WERI-Rb-1 (cell line): Measurements from ENCODE around the gene DCXR.

Experiments
- DNase-seq: peaks from one replicate; pipeline ENCODE4 v3.0.0-alpha.2; 2020
- H3K27ac ChIP-seq: fragments of 250-450 bp; sonication (Bioruptor Pico); 2 replicates; pipeline ENCODE4 v1.5.1; 2020; ENCODE audit warnings: mild to moderate bottlenecking, moderate library complexity
- H3K27me3 ChIP-seq: fragments of 250-450 bp; sonication (Bioruptor Pico); 2 replicates; pipeline ENCODE4 v1.5.1; 2021; ENCODE audit warnings: mild to moderate bottlenecking, low read depth, moderate library complexity; ENCODE audit not compliant: insufficient read depth, severe bottlenecking
- H3K36me3 ChIP-seq: fragments of 250-450 bp; sonication (Bioruptor Pico); 2 replicates; pipeline ENCODE4 v1.5.1; 2020; ENCODE audit warnings: mild to moderate bottlenecking, moderate library complexity
- H3K4me3 ChIP-seq: 2 replicates; pipeline ENCODE4 v1.5.1; 2011; ENCODE audit warnings: low read depth, mild to moderate bottlenecking, control low read depth, low read length
- H3K9me3 ChIP-seq: fragments of 250-450 bp; sonication (Bioruptor Pico); 2 replicates; pipeline ENCODE4 v1.5.1; 2021; ENCODE audit warnings: mild to moderate bottlenecking, moderate library complexity; ENCODE audit not compliant: severe bottlenecking
- TF ChIP-seq, protein P1 (sequence below): IDR thresholded peaks from 2 replicates; pipeline ENCODE4 v1.5.1; 2011; ENCODE audit warnings: low read depth, mild to moderate bottlenecking, control low read depth, inconsistent platforms, low read length

DCXR gene

DNA sequence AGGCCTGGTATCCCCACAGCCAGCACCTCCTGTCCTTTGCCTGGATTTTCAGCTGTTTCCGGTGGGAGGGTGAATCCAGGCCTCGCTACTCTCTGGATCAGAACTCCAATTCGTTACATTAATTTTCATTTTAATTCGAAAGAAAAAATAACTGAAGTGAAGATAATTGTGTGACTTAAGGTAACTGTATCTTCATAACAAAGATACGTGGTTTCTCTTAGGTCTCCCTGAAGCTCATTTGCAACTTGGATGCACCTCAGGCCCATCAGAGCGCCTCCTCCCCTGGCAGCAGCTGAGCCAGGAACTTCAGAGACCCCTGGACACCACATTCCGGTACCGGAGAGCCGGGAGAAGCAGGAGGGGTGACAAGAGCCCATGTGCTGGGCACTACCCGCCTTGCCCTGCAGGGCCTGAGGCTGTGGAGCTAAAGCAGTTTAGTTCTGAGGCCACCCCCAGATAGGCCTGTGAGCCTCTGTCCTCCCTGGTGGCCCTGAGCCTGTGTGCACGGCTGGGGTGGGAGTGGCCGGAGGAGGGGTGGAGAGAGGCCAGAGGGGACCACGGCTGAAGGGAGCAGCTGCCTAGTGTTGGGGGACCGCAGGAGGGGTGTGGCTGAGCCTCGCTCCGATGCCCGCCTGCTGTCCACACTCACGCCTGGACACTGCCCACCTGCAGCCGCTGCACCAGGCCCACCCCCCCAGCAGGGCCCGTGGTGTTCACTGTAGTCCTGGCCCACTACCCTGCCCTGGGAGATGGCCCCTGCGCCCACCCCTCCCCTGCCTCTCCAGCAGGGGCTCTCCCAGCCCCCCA lies 39.5 kb upstream of the DCXR start:
- no peaks in the 10 kb centered on the region for H3K27me3 ChIP-seq
- H3K4me3 ChIP-seq: no peak overlapping the region
- peaks cover 54% of the 10 kb centered on the region for H3K36me3 ChIP-seq
- no peaks in the 10 kb centered on the region for H3K9me3 ChIP-seq
- H3K27ac ChIP-seq: no peak overlapping the region
- no peak for DNase-seq
- TF ChIP-seq, protein P1, sequence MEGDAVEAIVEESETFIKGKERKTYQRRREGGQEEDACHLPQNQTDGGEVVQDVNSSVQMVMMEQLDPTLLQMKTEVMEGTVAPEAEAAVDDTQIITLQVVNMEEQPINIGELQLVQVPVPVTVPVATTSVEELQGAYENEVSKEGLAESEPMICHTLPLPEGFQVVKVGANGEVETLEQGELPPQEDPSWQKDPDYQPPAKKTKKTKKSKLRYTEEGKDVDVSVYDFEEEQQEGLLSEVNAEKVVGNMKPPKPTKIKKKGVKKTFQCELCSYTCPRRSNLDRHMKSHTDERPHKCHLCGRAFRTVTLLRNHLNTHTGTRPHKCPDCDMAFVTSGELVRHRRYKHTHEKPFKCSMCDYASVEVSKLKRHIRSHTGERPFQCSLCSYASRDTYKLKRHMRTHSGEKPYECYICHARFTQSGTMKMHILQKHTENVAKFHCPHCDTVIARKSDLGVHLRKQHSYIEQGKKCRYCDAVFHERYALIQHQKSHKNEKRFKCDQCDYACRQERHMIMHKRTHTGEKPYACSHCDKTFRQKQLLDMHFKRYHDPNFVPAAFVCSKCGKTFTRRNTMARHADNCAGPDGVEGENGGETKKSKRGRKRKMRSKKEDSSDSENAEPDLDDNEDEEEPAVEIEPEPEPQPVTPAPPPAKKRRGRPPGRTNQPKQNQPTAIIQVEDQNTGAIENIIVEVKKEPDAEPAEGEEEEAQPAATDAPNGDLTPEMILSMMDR: no peak

- H3K27ac ChIP-seq: no peak overlapping the region; the same call in 1 of the 2 replicates
- H3K36me3 ChIP-seq: peaks cover 48% of the 10 kb centered on the region
- no peaks in the 10 kb centered on the region for H3K27me3 ChIP-seq
- DNase-seq: no peak
- no peak overlapping the region for H3K4me3 ChIP-seq
- TF ChIP-seq, protein P1: no peak
- no peaks in the 10 kb centered on the region for H3K9me3 ChIP-seq
Observed at GRCh38 chr17:82076018-82076784, 38.7 kb upstream of the DCXR start.

DNA sequence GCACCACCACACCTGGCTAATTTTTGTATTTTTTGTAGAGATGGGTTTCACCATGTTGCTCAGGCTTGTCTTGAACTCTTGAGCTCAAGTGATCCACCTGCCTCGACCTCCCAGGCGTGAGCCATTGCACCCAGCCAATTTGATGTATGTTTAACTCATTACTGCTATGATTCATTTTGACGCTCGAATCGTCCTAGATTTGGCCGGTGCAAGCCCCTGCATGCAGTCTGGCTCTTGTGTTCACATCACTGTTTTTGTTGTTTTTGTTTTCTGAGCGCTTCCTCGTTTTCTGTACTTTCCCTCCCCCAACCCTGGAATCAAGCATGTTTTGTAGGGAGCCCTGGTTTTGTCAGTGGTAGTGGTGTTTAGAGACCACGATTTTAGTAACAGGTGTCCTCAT lies 35.9 kb upstream of the DCXR start:
- Histone ChIP-seq H3K4me3 (no peak overlapping the region), H3K36me3 (peaks cover 23% of the 10 kb centered on the region), H3K9me3 (no peaks in the 10 kb centered on the region), H3K27me3 (no peaks in the 10 kb centered on the region), H3K27ac (no peak overlapping the region)
- TF ChIP-seq, protein P1: no peak
- DNase-seq: no peak

GRCh38 chr17:82072827-82073226 lies 35.3 kb upstream of the DCXR start:
- H3K27ac ChIP-seq: no peak overlapping the region
- no peaks in the 10 kb centered on the region for H3K9me3 ChIP-seq
- H3K27me3 ChIP-seq: no peaks in the 10 kb centered on the region
- H3K36me3 ChIP-seq: peaks cover 16% of the 10 kb centered on the region
- no peak for DNase-seq
- TF ChIP-seq, protein P1: no peak
- H3K4me3 ChIP-seq: no peak overlapping the region

DNA sequence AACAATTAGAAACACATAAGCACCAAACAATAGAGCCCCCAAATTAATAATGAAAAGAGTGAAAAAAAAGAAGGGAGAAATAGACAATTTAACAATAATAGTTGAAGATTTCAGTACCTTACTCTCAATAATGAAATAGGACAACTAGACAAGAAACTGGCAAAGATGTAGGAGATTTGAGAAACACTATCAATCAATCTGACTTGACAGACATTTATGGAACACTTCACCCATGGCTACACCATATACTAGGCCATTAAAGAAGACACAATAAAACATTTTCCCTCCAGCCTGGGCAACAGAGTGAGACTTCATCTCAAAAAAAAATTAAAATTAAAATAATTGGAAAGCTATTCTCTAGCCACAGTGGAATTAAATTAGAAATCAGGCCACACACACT lies 33.1 kb upstream of the DCXR start:
- H3K27ac ChIP-seq: no peak overlapping the region
- TF ChIP-seq, protein P1: no peak
- no peaks in the 10 kb centered on the region for H3K36me3 ChIP-seq
- DNase-seq: no peak
- no peaks in the 10 kb centered on the region for H3K27me3 ChIP-seq
- no peak overlapping the region for H3K4me3 ChIP-seq
- peaks cover 5% of the 10 kb centered on the region for H3K9me3 ChIP-seq
